Effector CD8-positive, alpha-beta T cell (primary cell): Measurements from ENCODE around the gene U2AF2.

Source experiments
- DNase-seq: peaks from one replicate; lab custom pipeline; 2025; lab: John Stamatoyannopoulos, UW

The U2AF2 gene

DNA sequence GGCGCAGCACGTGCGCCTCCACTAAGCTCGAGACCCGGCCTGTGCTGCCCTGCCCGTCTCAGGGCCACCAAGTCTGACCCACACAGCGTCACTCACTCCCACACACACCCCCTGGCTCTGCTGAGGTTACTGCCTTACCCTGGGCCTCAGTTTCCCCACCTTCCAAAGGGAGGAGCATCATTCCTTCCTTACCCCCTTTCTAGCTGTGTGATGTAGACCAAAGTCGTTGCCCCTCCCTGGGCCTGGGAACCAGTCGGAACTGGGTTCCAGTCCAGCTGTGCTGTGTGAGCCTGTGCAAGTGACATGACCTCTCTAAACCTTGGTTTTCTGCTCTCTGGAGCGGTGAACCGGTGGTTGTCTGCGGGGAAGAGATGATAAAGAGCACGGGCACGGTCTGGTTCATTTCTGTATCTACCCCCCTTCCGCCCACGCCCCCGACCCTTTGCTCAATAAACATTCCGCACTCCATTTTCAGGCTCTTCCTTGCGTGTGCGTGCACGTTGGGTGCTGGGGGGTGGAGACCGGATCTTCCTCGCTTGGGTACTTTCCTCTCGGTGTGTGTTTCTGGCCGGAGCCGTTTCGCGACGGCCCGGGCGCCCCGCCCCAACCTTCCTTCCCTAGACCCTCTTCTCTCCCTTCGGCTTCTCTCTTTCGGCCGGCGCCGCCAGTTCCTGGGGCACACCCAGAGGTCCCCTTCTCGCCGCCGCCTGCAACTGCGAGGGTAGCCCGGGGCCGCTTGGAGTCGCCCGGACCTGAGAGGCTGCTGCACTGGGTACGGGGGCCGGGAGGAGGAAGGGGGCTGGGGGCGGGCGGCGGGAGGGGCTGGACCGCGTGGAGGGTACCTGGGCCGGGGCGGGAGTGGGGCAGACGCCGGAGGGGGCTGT lies 11.6 kb upstream of the U2AF2 start, which contains the start of gene ZNF581:
Gene ZNF581 (plus strand): TSS at position 647 of the 884 bp plus-strand sequence. CDS start 923 bp downstream, outside the sequence.
- peak; percentile 67 for DNase-seq

DNA sequence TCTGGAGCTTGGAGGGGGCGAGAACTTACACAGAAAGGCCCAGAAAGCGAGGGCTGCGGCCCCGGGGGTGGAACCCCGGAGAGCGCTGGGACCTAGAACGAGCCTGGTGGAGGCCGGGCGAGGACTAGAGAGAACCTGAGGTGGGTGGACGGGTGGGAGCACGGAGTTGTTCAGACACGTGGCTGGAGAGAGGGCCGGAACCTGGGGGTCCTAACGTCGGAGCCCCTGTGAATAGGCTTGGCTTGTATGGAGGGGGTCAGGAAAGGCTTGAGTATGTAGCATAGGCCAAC lies 11.0 kb upstream of the U2AF2 start:
- no peak for DNase-seq

DNA sequence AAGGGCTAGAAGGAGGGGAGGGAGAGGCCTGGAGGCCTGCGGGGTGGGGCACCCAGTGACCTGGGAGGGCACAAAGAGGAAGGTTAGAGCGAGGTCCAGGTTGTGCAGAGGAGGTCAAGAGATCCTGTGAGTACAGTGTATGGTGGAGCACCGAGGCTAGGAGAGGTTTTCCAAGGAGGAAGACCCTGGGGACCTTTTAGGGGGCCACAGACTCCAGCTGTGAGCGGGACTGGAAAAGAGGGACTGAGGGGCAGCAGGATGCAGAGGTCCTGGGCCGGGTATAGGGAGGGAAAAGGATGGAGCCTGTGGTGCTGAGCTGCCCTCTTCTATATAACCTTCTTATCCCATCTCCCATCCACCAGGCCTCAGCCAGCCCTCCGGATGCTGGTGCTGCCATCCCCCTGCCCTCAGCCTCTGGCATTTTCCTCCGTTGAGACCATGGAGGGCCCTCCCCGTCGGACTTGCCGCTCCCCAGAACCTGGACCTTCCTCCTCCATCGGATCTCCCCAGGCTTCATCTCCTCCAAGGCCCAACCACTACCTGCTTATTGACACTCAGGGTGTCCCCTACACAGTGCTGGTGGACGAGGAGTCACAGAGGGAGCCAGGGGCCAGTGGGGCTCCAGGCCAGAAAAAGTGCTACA lies 10.5 kb upstream of the U2AF2 start:
- no peak for DNase-seq

DNA sequence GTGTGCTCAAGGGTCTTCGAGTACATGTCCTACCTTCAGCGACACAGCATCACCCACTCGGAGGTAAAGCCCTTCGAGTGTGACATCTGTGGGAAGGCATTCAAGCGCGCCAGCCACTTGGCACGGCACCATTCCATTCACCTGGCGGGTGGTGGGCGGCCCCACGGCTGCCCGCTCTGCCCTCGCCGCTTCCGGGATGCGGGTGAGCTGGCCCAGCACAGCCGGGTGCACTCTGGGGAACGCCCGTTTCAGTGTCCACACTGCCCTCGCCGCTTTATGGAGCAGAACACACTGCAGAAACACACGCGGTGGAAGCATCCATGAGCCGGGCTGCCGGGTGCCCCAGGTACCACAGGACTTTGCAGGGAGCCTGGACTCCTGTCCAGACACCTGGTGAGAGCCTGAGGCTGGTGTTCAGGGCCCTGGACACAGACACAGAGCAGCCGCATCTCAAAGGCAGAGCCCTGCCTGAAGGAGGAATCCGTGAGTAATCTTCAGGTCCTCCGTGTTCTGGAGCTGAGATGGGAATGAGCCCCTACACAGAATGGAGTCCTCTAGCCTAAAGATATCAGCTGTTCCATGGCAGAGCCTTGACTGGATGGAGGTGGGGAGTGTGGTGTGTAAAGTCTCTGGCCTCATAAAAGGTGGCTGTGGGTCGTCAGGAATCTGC lies 9.9 kb upstream of the U2AF2 start:
- no peak for DNase-seq

DNA sequence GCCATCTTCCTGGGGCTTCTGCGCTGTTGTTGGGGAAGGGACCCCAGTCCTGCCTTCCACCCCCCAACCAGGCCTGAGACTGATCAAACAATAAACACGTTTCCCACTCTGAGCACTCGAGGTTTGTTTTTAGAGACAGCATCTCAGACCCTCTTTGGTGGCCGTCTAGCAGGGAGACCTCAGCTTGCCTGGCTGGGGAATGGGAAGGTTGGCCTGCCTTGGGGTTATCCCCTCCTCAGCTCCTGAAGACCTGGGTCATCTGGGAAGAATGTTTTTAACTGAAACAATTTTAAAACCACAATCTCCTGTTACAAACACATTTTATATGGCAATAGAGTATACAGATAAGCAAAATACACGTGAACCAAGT lies 9.3 kb upstream of the U2AF2 start:
- DNase-seq, result no peak

DNA sequence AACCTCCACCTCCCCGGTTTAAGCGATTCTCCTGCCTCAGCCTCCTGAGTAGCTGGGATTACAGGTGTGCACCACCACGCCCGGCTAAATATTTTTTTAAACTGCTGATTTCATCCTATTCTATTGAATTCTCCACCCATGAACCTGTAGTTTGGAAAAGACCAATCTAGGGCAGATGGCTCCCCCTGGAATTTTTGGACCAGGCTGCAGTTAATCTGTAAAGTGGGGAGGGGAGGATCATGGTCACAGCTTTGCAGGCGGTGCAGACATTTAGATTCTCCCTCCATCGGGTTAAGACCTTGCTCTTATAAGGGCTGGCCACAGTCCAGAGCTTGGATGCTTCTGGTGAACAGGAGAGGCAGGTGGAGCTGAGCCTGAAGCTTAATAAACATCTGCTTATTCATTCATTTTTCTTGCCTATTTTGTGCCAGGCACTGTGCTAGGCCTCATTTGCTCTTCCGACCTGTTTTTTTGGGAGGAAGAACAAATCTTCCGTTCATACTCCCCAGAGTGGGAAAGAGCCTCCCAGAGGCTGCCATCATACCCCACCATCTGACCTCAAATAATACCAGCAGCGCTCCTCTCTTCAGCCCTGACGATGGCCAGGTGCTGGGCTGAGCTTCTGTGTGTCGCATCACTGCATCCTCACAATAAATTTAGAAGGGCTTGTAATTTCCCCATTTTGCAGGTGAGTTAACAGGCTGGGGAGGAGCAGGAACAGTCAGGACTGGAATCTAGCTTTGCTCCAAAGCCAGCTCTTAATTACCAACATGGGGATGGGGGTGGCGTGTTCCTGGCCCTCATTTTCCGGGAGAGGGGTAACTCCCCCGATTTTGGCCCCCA lies 7.7 kb upstream of the U2AF2 start:
- no peak for DNase-seq

DNA sequence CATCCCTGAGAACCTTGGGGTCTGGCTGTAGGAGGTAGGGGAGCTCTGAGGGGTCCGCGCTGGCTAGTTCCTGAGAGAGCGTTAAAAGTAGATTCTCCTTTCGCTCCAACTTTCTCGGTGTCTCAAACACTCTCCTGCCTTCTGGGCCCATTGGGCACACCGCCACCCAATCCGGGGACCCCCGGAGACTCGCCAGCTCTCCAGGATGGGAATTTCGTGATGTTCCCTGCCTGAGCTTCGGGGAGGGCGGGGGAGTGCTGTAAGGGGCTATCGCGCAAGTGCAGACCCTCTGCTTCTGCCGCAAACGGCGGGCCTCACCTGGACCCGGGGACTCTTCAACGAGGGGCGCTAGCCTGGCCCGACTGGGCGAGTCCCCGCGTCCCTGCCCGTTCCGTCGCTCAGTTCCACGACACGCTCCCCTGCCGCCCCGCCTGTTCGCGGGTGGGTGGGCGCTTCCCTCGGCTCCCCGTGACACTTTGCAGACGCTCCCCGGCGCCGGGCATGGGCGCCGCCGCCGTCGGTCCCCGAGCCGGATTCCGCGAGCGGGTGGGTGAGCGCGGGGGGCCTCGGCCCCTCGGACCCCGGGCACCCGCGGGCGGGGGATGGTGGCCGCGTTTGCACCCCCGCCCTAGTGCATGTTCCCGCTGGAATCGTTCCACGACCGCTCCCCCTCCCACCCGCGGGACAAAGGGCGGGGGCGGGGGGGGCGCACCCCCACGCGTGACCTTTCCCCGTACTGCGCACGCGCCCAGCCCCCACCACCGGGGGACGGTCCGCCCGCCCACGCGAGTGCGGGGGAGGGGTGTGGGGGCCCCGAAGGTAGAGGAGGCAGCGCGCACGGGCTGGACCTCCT lies 6.9 kb upstream of the U2AF2 start, which contains the start of gene CCDC106:
Gene CCDC106 (plus strand): TSS at position 481 of the 853 bp plus-strand sequence. CDS start 835 bp downstream, outside the sequence.
- peak; percentile 48 for DNase-seq

DNA sequence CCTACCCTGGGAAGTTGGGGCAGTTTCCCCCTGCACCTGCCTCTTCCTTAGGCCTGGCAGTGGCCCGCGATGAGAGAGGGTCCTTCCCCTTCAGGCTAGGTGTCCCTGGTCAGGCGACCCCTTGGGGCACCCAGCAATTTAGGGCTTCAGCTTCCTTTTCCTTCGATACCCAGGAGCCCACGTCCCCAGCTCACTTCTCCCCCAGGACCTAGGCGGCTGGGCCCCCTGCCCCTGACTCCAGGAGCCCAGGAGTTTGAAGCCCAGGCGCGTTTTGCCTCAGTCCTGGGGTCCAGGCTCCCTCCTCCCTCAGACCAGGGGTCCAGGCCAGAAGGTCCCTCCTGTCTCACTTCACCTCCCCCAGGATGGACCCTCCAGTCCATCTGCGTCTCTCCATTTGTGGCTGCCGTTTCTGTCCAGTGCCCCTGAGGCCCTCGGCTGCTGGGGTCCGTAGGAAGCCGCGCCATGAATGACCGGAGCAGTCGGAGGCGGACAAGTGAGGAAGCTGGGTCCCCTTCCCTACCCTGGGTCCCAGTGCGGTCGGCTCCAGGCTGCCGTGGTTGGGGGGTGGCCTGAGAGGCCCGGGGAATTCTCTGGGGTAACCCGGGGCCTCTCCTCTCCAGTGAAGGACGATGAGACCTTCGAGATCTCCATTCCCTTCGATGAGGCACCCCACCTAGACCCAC lies 6.1 kb upstream of the U2AF2 start:
- DNase-seq, result no peak

DNA sequence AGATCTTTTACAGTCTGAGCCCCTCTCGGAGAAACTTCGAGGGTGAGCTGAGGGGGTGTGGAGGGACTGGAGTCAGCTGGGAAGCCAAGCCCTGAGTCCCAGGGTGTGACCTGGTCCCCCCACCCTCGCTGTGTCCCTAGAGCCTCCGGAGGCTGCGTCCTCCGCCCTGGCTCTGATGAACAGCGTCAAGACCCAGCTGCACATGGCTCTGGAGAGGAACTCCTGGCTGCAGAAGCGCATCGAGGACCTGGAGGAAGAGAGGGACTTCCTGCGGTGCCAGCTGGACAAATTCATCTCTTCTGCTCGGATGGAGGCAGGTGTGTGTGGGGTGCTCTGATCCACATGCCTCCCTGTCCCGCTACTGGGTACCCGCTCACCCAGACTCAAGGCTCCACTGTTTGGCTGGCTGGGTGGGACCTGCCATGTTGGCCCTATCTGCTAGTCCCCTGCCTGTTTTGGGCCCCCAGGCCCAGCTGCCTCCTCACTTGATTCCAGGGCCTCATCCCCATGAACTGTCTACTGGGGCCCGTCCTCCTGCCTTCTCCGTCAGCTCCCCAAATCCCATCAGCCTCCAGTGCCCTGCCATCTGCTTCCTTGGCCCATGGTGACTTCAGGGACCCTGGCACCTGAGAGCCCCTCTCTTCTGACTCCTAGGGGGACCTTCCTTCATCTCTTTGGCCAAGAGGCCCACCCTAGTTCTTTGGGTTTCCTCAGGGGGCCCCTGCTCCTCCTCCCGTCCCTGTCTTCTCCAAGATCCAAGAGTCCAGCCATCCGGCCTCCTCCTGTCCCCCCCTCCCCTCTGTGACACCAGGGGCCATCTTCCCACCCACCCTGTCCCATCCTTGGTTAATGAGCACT lies 5.3 kb upstream of the U2AF2 start:
- DNase-seq, result no peak

DNA sequence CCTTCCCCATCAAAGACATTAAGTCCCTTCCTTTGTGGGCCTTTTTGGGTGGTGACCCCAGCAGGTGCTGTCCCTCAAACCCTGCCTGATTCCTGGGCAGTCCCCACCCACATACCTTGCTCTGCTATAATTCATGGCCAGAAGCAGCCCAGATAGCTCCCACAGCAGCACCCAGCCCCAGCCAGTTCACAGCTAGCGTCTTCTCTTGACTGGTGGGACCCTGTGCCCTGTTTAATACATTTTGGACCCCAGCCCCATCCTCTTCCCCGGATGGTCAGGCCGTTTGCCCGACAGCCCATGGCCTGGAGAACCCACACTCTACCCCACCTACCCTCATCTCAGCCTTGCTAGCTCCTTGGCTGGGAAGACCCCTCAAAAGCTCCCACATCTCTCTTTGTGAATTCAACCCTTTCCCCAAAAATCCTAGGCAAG lies 4.7 kb upstream of the U2AF2 start:
- DNase-seq, result no peak

DNA sequence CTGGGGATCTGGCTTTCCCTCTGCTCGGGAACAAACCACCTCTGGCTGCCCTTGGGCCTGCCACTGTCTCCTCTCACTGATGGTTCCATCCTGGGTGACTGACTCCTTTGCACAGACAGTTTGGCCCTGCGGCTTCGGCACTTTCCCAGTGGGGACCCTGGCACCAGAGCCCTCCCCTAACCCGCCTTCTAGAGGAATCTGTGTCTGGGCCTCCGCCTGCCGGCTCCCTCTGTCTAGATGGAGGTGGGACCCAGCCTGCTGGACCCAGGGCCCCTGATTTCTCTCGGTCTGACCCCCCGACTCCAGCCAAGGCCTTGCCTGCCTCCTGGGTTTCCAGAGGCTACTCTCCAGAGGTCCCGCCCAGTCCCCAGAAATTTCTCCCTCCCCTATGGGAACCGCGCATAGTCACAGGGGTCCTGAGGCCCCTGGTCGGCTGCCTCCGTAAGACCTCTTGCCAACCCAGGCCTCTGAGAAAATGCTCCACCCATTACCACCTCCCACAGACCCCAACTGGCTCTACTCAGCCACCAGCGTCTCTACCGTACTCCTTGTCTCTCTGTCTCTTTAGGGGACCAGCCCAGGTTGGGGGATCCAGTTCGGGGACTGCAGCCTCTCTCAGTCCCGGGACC lies 4.1 kb upstream of the U2AF2 start:
- DNase-seq, result no peak

DNA sequence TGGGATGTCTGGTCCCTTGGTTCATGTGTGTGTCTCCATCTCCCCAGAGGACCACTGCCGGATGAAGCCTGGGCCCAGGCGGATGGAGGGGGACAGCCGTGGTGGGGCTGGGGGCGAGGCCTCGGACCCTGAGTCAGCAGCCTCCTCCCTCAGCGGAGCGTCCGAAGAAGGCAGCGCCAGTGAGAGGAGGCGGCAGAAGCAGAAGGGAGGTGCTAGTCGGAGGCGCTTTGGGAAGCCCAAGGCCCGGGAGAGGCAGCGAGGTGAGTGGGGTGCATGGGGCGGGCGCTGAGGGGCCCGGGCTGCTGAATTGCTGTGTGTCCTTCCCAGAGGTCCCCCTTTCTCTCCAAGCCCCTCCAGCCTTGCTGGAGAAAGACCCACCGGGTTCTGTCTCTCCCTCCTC lies 3.6 kb upstream of the U2AF2 start:
- DNase-seq, result no peak

DNA sequence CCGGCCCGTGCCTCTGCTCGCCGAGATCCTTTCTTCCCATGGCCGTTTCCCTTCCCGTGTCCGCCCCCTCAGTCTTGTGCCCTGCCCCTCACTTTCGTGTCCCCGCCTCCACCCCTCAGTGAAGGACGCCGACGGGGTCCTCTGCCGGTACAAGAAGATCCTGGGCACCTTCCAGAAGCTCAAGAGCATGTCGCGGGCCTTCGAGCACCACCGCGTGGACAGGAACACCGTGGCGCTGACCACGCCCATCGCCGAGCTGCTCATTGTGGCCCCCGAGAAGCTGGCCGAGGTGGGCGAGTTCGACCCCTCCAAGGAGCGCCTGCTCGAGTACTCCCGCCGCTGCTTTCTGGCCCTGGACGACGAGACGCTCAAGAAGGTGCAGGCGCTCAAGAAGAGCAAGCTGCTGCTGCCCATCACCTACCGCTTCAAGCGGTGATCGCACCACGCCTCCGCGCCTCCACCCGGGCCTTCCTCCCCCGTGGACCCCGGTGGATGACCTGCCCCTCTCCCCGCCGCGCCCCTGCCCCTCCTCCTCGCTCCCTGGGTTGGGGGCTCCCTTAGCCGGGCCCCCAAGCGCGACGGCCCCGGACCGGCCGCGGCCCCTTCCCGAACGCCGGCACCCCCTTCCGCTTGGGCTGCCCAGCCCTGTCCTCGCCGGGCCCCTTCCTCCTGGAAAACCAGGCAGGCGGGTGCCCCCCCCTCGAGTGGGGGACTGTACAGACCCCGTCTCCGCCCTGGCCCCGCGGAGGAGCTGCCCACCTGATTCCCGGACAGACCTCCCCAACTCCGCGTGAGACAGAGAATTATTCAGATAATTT lies 2.3 kb upstream of the U2AF2 start:
- DNase-seq, result no peak

DNA sequence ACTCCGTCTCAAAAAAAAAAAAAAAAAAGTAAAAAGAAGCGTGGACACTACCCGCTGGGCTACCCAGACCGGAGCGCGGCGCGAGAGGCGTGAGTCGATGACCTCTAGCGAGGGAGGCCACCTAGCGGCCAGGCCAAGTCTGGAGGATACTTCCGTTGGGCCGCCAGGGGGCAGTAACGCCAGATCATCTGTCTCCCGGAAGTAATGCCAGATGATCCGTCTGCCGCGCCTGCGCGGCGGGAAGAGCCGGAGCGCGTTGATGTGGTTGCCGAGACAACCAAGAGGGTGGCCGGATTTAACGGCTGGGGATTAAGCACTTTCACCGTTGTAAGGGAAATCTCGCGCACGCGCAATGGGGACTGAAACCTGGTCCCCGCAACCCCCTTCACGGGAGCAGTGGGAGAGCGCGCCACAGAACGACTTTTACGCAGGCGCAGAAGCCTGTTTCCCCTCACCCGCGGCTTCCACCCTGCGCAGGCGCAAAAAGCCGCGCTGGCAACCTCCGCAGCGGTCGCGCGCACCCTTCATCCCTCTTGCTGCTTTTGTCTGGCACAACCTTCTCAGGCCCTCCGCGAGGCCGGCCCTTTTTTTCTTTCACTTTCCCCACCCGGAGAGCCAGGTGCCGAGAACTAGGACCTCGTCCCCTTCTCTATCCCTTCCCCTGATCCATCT lies 1.0 kb upstream of the U2AF2 start:
- DNase-seq, result peak; percentile 100

DNA sequence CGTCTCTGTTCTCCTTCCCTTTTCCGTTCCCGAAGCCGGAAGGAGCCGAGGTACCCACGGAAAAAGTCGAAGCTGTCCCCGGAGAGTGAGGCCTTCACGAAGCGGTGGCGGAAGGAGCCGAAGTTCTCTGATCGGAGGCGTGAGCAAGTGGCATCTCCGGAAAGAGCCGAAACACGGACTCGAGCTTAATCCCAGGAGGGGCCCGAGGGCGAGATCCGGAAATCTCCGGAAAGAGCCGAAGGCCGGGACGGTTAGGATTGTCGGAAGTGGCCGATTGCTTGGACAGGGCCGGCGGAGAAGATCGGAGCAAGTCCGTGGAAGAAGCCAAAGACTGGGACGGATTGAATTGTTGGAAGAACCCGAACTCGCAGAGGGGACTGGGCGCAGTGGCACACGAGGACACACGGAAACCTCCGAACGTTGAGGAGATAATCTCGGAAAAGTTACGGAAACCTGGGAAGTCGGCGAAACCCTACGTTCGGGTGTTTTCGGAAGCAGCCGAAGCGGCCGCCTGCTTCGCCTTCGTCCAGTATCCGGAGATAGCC lies 440 bp upstream of the U2AF2 start:
- DNase-seq, result peak; percentile 99

DNA sequence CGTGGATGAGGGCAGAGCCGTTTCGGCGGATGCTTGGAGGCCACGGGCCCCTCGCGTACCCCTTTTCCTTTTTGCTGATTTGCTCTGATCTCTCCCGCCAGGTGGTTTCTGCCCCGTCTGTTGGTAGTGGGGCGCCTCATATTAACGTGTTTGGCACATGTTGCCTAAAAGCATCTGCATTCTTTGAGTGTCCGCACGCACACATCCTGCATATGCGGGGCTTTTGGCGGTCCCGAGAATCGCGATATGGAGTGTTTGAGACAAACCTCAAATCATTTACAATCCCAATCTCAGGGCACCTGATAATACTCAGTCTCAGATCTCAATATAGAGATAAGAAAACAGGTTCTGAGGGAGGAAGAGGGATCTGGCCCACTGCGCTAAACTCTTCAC lies 809 bp downstream of the U2AF2 start:
- DNase-seq, result no peak

DNA sequence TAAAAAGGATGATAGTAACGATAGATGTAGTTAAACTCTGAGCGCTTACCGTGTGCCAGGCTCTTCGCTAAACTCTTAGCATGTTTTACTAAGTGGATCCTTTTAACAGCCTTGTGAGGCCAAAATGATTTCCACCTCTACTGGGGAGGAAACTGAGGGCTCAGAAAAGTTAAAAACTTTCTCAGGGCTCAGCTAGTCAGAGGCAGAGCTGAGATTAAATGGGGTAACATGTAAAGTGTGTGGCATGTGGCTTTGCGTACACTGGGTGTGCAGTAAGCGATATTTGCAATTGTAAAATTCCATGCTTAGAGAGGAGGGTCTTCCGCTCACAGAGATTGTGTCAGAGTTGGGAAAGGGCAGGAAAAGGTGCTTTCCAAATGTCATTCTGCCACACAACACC lies 1.7 kb downstream of the U2AF2 start:
- no peak for DNase-seq
